GM21526 (cell line): ENCODE results near the gene CCDC178.
A peak's percentile ranks its signal among the peaks of the same experiment; 100 is the strongest.
"Not testable (repeated sequence)": the region's sequence is repeated elsewhere in the genome, so short reads cannot be mapped to it uniquely, and the experiment has no call there.

Experiments
- ATAC-seq: cut with Tn5 transposase; IDR thresholded peaks from one replicate; pipeline ENCODE4 v1.9.1; 2021; ENCODE audit warnings: moderate library complexity; ENCODE audit not compliant: unreplicated experiment, low FRiP score

CCDC178 gene

DNA sequence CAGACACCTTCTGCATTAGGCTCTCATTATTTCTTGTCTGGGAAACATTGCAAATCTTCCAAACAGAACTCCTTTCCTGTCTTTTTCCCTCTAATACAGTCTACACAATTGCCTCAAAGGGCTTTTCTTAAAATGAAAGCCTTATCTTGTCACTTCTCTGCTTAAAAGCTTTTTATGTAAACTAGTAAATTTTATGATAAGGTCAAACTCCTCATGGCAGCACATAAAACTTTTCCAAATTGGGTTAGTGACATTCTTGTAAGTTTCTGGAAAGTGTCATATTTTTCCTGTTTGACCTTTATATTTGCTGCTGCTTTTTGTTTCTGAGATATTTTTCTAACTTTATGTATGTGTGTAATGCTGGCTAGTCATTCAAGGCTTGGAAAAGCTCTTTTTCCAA lies 406.3 kb downstream of the CCDC178 start:
- ATAC-seq = no peak

GRCh38 chr18:33022370-33022769 lies 418.2 kb downstream of the CCDC178 start:
- peak; percentile 67 for ATAC-seq

GRCh38 chr18:33020877-33021276 lies 419.6 kb downstream of the CCDC178 start:
- ATAC-seq = no peak

DNA sequence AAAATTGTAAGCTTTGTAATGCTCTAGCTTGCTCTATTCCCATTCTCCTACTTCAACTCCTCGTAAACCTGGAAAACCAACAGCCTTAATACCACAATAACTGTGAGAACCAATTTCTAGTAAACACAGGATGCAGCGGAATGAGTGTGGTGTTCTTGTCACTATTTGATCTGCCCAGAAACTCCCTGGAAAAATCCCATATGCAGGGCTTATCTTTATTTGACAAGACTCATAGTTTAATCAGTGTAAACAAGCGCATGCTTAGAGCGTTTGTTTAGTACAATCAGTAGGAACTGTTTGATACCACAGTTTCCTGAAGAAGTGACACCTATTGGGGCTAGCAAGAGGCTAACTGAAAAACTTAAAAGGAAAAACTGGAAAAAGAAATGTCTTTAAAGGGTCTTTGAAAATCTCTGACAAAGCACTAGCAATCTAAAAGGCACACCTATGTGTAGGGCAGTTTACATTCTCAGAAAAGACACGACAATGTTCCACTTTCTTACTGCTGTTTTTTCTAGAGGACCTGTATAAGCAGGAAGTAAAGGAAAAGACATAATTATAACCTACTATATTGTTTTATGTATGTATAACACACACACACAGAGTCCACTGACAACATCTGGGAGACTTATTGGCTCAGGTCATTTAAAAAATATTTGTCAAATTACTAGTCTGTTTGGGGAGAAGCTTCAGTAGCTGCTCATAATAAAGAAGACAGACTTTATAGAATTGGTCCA lies 426.3 kb downstream of the CCDC178 start:
- ATAC-seq = no peak

GRCh38 chr18:33010149-33010548 lies 430.4 kb downstream of the CCDC178 start:
- ATAC-seq = no peak

DNA sequence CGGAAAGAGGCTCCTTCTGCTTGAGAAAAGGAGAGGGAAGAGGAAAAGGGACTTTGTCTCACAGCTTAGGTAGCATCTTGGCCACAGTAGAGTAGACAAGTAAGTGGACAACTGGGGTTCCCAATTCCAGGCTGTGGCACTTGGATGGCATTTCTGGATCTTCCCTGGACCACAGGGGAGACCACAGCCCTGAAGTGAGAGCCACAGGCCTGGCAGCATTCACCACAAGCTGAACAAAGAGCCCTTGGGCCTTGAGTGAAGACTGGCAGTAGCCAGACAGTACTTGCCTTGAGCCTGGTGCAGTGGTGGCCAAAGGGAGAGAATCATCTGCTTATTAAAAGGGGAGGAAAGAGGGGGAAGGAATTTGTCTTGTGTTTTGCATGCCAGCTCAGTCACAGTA lies 441.6 kb downstream of the CCDC178 start:
- no peak for ATAC-seq

- no peak for ATAC-seq
Observed at GRCh38 chr18:32998285-32998684, 442.2 kb downstream of the CCDC178 start.

- no peak for ATAC-seq
Observed at GRCh38 chr18:32983721-32984120, 456.8 kb downstream of the CCDC178 start.

DNA sequence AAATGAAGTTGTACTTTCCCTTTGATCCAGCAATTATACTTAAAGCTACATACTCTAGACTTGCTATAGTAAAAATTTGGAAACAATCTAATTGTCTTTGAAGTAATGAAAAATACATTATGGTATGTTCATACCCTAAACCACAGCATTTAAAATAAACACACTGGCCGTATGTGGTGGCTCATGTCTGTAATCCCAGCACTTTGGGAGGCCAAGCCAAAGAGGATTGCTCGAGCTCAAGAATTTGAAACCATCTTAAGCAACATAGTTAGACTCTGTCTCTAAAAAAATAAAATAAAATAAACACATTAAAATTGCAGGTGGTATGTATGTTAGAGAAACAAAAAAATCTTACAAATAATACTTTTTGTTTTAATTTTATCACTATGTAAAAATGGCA lies 459.6 kb downstream of the CCDC178 start:
- ATAC-seq = no peak

GRCh38 chr18:32975501-32975900 lies 465.0 kb downstream of the CCDC178 start:
- no peak for ATAC-seq

- peak; percentile 11 for ATAC-seq
Observed at GRCh38 chr18:32975163-32975436, 465.4 kb downstream of the CCDC178 start.

DNA sequence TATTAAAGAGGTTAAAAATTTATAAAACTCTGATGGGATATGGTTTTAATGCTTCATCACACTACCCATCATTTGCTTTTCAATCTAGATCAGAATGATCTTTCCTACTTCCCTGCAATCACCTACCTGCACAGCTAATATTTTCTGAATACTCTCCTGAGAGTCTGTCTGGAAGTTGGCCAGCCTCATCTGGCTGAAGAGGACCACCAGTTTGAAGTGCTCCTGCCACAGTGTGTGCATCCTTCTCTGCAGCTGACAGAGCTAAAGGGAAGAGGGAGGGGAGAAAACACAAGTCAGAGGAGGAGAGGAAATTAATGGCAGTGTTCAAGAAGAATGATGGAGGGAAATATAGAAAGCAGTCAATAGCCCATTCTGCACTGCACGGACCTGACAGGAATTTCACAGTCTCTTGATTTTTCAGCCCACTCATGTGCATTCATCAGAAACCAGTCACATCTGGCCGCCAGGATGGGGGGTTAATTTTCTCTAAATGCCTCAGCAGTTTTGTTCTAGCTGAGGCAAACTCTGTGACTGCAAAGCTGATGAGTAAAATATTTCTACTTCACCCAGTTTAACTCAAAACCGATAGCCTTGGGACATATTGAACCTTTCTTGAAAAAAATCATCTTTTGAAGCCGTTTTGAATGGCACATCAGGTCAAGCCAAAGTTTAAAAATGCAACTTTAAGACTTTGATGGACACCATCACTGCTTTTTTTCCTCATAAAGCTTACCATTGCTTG lies 465.9 kb downstream of the CCDC178 start:
- ATAC-seq = peak; percentile 88

DNA sequence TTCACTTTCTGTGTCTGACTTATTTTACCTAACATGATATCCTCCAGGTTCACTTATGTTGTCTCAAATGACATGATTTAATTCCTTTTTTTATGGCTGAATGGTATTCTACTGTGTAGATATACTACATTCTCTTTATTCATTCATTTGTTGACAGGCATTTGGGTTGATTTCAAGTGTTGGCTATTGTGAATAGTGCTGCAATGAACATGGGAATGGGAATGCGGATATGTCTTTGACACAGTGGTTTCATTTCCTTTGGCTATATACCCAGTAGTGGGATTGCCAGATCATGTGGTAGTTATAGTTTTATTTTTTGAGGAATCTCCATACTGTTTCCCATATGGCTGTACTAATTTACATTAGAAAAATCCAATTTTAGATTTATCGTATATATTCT lies 472.3 kb downstream of the CCDC178 start:
- ATAC-seq = no peak

GRCh38 chr18:32966141-32966540 lies 474.4 kb downstream of the CCDC178 start:
- no peak for ATAC-seq

GRCh38 chr18:32961538-32961937 lies 479.0 kb downstream of the CCDC178 start:
- ATAC-seq = no peak

- no peak for ATAC-seq
Observed at GRCh38 chr18:32958746-32959145, 481.8 kb downstream of the CCDC178 start.

DNA sequence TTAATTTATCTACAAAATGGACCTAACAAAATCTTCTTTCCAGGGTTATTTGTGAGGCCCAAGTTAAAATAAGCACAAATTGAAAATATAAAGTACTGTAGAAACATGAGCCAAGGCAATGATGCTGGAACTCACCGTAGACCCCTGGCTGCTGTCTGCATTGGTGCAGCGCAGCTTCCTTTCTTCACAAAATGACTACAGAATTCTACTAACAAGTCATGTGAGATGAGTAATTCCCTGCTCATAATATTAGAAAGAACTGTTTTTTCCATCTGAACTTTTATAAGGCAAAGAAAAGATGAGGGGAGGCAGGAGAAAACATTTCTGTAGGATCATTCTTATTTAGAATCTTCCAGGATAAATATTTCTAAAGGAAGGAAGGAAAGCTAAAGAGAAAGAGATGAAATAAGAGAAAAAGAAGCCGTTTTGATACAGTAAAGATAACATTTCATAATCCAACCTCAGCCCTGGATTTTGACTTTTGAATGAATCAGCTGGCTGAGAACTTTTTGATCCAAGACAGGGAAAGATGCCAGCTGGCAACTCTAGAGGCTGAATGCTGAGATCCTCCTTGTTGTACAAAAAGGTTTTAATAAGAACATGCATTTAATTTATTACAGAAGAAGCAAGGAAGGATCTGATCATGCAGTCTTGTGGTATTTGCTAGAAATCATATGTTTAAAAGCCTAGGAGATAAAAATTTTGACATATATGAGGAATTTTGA lies 483.8 kb downstream of the CCDC178 start:
- ATAC-seq = no peak

DNA sequence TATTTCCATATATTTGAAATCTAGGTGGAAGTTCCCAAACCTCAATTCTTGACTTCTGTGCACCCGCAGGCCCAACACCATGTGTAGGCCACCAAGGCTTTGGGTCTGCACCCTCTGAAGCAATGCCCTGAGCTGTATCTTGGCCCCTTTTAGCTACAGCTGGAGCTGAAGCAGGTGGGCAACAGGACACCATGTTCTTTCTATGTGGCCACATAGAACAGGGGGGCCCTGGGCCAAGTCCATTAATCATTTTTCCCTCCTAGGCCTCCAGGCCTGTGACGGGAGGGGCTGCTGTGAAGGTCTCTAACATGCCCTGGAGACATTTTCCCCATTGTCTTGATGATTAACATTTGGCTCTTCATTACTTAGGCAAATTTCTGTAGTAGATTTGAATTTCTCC lies 488.2 kb downstream of the CCDC178 start:
- not testable (repeated sequence) for ATAC-seq

DNA sequence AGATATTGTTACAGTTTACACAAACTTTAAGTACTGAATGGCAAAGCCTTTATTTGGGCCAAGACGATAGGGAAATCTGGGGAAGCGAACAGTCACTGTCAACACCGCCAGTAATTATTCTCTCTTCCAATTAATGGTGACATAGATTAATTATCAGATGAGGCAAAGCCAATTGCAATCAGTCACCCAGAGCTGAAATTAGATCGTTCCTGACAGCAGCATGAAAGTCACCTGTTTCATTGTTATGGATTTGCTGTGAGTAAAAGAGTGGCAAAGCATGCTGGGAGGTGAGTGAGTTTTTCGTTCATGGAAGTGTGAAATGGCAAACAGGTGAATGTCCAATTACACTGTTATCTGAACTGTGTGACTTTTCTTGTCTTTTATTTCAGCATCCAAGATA lies 502.9 kb downstream of the CCDC178 start:
- no peak for ATAC-seq

GRCh38 chr18:32937066-32937465 lies 503.5 kb downstream of the CCDC178 start:
- ATAC-seq = no peak

DNA sequence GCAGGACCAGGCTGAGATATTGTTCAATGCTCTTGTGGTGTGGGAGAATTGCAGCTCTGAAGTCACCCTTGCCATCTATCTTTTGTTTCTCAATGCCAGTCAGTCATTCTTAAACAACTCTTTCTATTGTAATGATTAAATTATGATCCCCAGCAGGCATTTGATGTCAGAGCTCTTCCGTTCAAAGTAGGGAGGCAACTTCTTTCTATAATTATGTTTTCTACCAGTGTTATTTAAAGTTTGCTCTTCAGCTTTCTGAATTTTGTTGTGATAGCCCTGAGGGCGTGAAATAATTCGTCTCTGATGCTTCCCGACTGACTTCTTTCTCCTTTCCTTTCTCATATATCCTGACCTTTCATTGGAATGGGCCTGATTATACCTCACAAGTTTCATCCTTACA lies 506.3 kb downstream of the CCDC178 start:
- ATAC-seq = no peak
